Endodermal cell (in vitro differentiated cells): ENCODE results near the gene MRGPRX1. TPM values are rescaled to one million over a fixed set of nuclear protein-coding genes. Genes with fewer than 3 reads are reported as not detected.

ENCODE experiments used
- DNase-seq: peaks from one replicate; pipeline ENCODE4 v3.0.0-alpha.2; 2017
- H3K27ac ChIP-seq: 2 replicates; pipeline ENCODE4 v1.5.1; 2013; ENCODE audit warnings: mild to moderate bottlenecking, low read depth, low read length, moderate library complexity
- H3K27me3 ChIP-seq: 2 replicates; pipeline ENCODE4 v1.6.1; 2013; ENCODE audit warnings: mild to moderate bottlenecking, low read length, moderate library complexity; ENCODE audit not compliant: insufficient read depth, control insufficient read depth, poor library complexity, severe bottlenecking
- H3K36me3 ChIP-seq: 2 replicates; pipeline ENCODE4 v1.7.0; 2013; ENCODE audit warnings: mild to moderate bottlenecking, low read length, moderate library complexity; ENCODE audit not compliant: control insufficient read depth, insufficient read depth
- H3K4me1 ChIP-seq: one replicate; pipeline ENCODE4 v1.7.0; 2013; ENCODE audit warnings: low read length; ENCODE audit not compliant: control insufficient read depth, insufficient read depth
- H3K4me3 ChIP-seq: 2 replicates; pipeline ENCODE4 v1.5.1; 2013; ENCODE audit warnings: mild to moderate bottlenecking, low read length, moderate library complexity
- H3K9ac ChIP-seq: 2 replicates; pipeline ENCODE4 v1.6.1; 2013; ENCODE audit warnings: mild to moderate bottlenecking, low read length, moderate library complexity; ENCODE audit not compliant: poor library complexity, severe bottlenecking; ENCODE audit errors: extremely low read depth
- H3K9me3 ChIP-seq: 2 replicates; pipeline ENCODE4 v1.6.1; 2013; ENCODE audit warnings: mild to moderate bottlenecking, low read length, moderate library complexity; ENCODE audit not compliant: control insufficient read depth
- H3K27ac Mint-ChIP-seq: 2 replicates; pipeline ENCODE4 v1.8.0; 2020; ENCODE audit warnings: mixed read lengths
- H3K27me3 Mint-ChIP-seq: 2 replicates; pipeline ENCODE4 v1.8.0; 2021; ENCODE audit warnings: mild to moderate bottlenecking, mixed read lengths; ENCODE audit not compliant: insufficient read depth
- H3K36me3 Mint-ChIP-seq: 2 replicates; pipeline ENCODE4 v1.8.0; 2020; ENCODE audit warnings: low read depth, mixed read lengths
- H3K4me1 Mint-ChIP-seq: 2 replicates; pipeline ENCODE4 v1.8.0; 2020; ENCODE audit warnings: mixed read lengths
- H3K4me3 Mint-ChIP-seq: 2 replicates; pipeline ENCODE4 v1.8.0; 2020; ENCODE audit warnings: mild to moderate bottlenecking, moderate library complexity, mixed read lengths
- H3K9me3 Mint-ChIP-seq: 2 replicates; pipeline ENCODE4 v1.8.0; 2020; ENCODE audit warnings: mild to moderate bottlenecking, mixed read lengths
- WGBS, 2 experiments: methylation state at CpG; one replicate each; pipeline versions ENCODE4 v1.1.5 to v1.1.7; 2013; ENCODE audit warnings: missing lambda C conversion rate in 2 of 2, mixed read lengths in 1 of 2; ENCODE audit not compliant: insufficient coverage in 1 of 2, insufficient read length in 1 of 2; 5-methylcytosine and 5-hydroxymethylcytosine counted together
- long read RNA-seq, 4 experiments: library from polyadenylated mRNA in 2 of 4; library from RNA in 1 of 4; library from capped mRNA in 1 of 4; stranded (forward) in 3 of 4; unstranded in 1 of 4; transcript quantifications; one replicate each; pipeline ENCODE4 v2.0.0, GENCODE V29; 2020 to 2021; ENCODE audit warnings: inconsistent platforms in 1 of 4
- polyA plus RNA-seq, 2 experiments: library from polyadenylated mRNA; stranded (reverse); fragments of 50-300 nt; gene quantifications; one replicate each; pipeline ENCODE4 v1.2.3, GENCODE V29; 2013
- total RNA-seq, 2 donors: library from RNA; stranded (reverse); fragmentation: NEBNext Ultra II Directional in 1 of 2; extraction: Animal tissue kit (Norgen Biotek cat#: 25700) in 1 of 2; gene quantifications; 2 replicates in 1 of 2; 3 replicates in 1 of 2; pipeline ENCODE4 v1.2.1, GENCODE V29; 2021
- TF ChIP-seq, protein P1 (sequence below): fragments of 200-600 bp; sonication (generic); conservative IDR thresholded peaks from 2 replicates; pipeline ENCODE4 v1.5.0; 2021; ENCODE audit warnings: antibody characterized with exemption, mild to moderate bottlenecking

MRGPRX1 gene
- not detected for total RNA-seq
- polyA plus RNA-seq (2013, experiment 1 of 2), result not detected
- polyA plus RNA-seq (2013, experiment 2 of 2), result not detected
- long read RNA-seq, experiment 1, result 0 reads
- long read RNA-seq, experiment 2, result 0 reads
- long read RNA-seq, experiment 3, result 0 reads
- long read RNA-seq, experiment 4, result 0 reads

DNA sequence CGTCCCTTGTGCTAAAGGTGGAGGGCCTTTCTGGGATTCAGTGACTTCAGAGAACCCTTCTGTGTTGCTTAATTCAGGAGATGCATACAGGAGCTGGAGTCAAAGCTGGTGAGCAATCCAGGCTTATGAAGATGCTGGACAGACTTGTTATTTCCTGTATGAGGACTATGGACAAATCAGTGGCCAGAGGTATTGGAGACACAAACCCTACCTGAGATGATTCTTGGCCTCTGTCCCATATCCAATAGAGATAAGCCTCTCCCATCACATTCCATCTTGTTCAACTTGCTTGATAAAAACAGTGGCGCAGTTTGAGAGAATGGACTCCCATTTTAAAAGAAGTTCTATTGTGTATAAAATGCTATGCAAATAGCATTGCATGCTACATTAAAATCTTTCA is at the start of gene MRGPRX1:
Gene MRGPRX1, minus strand, starts transcription at position 101 of the 400 bp plus-strand sequence. CDS start 4,630 bp downstream, outside the sequence.
- no peak within 1 kb of the TSS for H3K4me3 Mint-ChIP-seq
- H3K4me1 ChIP-seq, result peaks cover 9% of the 10 kb centered on the region
- no peaks in the 10 kb centered on the region for H3K27me3 ChIP-seq
- DNase-seq, result no peak
- no peaks in the 10 kb centered on the region for H3K9me3 Mint-ChIP-seq
- 83 to 100% methylated on average over 1 to 2 of the region's 2 CpGs for WGBS, 2 experiments
- no peak within 1 kb of the TSS for H3K27ac ChIP-seq
- no peaks in the 10 kb centered on the region for H3K9me3 ChIP-seq
- TF ChIP-seq, protein P1, sequence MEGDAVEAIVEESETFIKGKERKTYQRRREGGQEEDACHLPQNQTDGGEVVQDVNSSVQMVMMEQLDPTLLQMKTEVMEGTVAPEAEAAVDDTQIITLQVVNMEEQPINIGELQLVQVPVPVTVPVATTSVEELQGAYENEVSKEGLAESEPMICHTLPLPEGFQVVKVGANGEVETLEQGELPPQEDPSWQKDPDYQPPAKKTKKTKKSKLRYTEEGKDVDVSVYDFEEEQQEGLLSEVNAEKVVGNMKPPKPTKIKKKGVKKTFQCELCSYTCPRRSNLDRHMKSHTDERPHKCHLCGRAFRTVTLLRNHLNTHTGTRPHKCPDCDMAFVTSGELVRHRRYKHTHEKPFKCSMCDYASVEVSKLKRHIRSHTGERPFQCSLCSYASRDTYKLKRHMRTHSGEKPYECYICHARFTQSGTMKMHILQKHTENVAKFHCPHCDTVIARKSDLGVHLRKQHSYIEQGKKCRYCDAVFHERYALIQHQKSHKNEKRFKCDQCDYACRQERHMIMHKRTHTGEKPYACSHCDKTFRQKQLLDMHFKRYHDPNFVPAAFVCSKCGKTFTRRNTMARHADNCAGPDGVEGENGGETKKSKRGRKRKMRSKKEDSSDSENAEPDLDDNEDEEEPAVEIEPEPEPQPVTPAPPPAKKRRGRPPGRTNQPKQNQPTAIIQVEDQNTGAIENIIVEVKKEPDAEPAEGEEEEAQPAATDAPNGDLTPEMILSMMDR, result no peak
- H3K36me3 Mint-ChIP-seq, result no peaks in the 10 kb centered on the region
- H3K9ac ChIP-seq, result no peak within 1 kb of the TSS
- H3K36me3 ChIP-seq, result no peaks in the 10 kb centered on the region
- H3K27me3 Mint-ChIP-seq, result no peaks in the 10 kb centered on the region
- peaks cover 5% of the 10 kb centered on the region for H3K4me1 Mint-ChIP-seq
- H3K27ac Mint-ChIP-seq, result no peak within 1 kb of the TSS
- no peak within 1 kb of the TSS for H3K4me3 ChIP-seq

DNA sequence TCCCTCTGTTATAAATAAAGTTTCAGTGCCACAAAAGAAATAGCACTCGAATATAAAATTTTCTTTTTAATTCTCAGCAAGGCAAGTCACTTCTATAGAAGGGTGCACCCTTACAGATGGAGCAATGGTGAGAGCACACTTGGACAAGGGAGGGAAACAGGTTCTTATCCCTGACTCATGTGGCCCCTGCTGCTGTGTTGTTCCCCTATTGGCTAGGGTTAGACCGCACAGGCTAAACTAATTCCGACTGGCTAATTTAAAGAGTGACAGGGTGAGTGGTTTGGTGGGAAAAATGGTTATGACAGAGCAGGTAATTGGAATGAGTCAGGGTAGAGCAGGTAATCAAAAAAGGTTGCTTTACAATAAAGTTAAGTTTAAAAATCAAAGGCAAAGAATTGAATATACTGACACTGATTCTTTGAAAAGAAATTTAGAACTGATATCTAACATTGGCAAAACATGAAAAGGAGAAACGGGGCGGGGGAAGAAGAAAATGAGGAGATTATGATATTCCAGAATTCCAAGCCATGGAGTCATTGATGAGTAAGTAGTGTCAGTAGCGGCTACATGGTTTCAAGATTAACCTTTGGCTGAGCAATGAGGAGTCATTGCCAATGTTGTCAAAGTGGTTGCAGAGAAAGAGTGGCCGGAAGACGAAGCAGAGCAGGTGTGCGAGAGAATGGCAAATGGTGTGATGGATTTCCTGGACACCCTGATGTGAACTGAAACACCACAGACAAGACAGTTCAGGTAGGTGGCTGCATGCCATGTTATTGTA is 48.4 kb upstream of the MRGPRX1 start:
- WGBS, 2 experiments, result 87 to 92% methylated on average over 8 to 9 of the region's 9 CpGs
- H3K4me1 Mint-ChIP-seq, result peaks cover 16% of the 10 kb centered on the region
- no peak overlapping the region for H3K9ac ChIP-seq

DNA sequence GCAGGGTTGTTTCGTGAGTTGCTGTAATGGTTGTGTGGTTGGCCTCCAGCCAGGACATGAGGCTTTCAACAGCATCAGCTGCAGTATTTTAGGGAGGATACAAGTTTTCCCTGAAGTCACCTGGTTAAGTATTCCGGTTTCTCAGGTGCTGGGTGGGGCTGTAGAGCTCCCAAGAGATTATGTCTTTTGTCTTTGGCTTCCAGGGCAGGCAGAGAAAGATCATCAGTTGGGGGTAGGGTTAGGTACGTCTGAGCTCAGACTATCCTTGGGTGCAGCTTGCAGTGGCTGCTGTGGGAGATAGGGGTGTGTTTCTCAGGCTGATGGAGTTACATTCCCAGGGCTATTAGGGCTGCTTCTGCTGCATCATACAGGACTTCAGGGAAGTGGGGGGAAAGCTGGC is 47.5 kb upstream of the MRGPRX1 start:
- Mint-ChIP-seq H3K9me3 (peaks cover 8% of the 10 kb centered on the region), H3K36me3 (no peaks in the 10 kb centered on the region), H3K27ac (no peak overlapping the region), H3K4me1 (peaks cover 25% of the 10 kb centered on the region), H3K27me3 (peaks cover 52% of the 10 kb centered on the region), H3K4me3 (no peak overlapping the region)
- H3K9me3 ChIP-seq, result no peaks in the 10 kb centered on the region
- no peak overlapping the region for H3K4me3 ChIP-seq
- H3K4me1 ChIP-seq, result peaks cover 2% of the 10 kb centered on the region
- peaks cover 47% of the 10 kb centered on the region for H3K27me3 ChIP-seq
- TF ChIP-seq, protein P1, result no peak
- 69% methylated on average over 3 of the region's 3 CpGs; no CpG with 5 or more reads in 1 of the 2 experiments for WGBS, 2 experiments
- DNase-seq, result no peak
- no peak overlapping the region for H3K27ac ChIP-seq
- H3K36me3 ChIP-seq, result no peaks in the 10 kb centered on the region
- no peak overlapping the region for H3K9ac ChIP-seq

More for the DNA sequence above, 48.4 kb upstream of the MRGPRX1 start:
- peaks cover 56% of the 10 kb centered on the region for H3K27me3 Mint-ChIP-seq
- Histone ChIP-seq H3K36me3 (no peaks in the 10 kb centered on the region), H3K4me1 (peaks cover under 1% of the 10 kb centered on the region), H3K9me3 (no peaks in the 10 kb centered on the region), H3K27ac (no peak overlapping the region), H3K4me3 (no peak overlapping the region), H3K27me3 (peaks cover 44% of the 10 kb centered on the region)
- no peaks in the 10 kb centered on the region for H3K36me3 Mint-ChIP-seq
- TF ChIP-seq, protein P1, result no peak
- H3K27ac Mint-ChIP-seq, result no peak overlapping the region
- H3K4me3 Mint-ChIP-seq, result no peak overlapping the region
- DNase-seq, result no peak
- peaks cover 8% of the 10 kb centered on the region for H3K9me3 Mint-ChIP-seq
